HEK293 (cell line): ENCODE results near the gene CDC37L1.

Source experiments
- CTCF ChIA-PET: fragments of 350-600 bp; formaldehyde crosslinking; extraction: SDS; loops from one replicate; lab custom pipeline; 2021; ENCODE audit warnings: antibody characterized with exemption; lab: Yijun Ruan, JAX
- POLR2A ChIA-PET: fragments of 300-600 bp; formaldehyde crosslinking; extraction: SDS; loops from one replicate; lab custom pipeline; 2020; ENCODE audit warnings: antibody characterized with exemption, inconsistent platforms; lab: Yijun Ruan, JAX
- H3K27ac ChIP-seq: fragments of 200-500 bp; sonication (Bioruptor generic); 2 replicates; pipeline ENCODE4 v1.5.1; 2014; ENCODE audit warnings: low read depth, low read length, control low read depth, inconsistent platforms; ENCODE audit errors: extremely low read depth
- H3K36me3 ChIP-seq, 2 experiments: fragments of 200-500 bp in 1 of 2; sonication (Bioruptor generic) in 1 of 2; 1 replicate in 1 of 2; 2 replicates in 1 of 2; pipeline ENCODE4 v1.5.1; 2014 to 2017; ENCODE audit warnings: inconsistent platforms in 2 of 2, low read length in 2 of 2; ENCODE audit not compliant: control insufficient read depth in 2 of 2, insufficient read depth in 1 of 2
- H3K4me1 ChIP-seq: fragments of 200-500 bp; sonication (Bioruptor generic); 2 replicates; pipeline ENCODE4 v1.5.1; 2014; ENCODE audit warnings: mild to moderate bottlenecking, low read length, inconsistent platforms; ENCODE audit not compliant: control insufficient read depth, insufficient read depth
- H3K4me3 ChIP-seq: 2 replicates; pipeline ENCODE4 v1.5.1; 2011; ENCODE audit warnings: low read depth, mild to moderate bottlenecking, control low read depth, low read length, moderate library complexity
- H3K9me3 ChIP-seq: fragments of 200-500 bp; sonication (Bioruptor generic); 2 replicates; pipeline ENCODE4 v1.5.1; 2014; ENCODE audit warnings: low read depth, low read length, inconsistent platforms; ENCODE audit not compliant: control insufficient read depth, insufficient read depth
- HOXC10 ChIP-seq: sonication (generic); formaldehyde crosslinking; IDR thresholded peaks from 2 replicates; pipeline ENCODE4 v1.8.1; 2023; ENCODE audit warnings: mild to moderate bottlenecking, missing genetic modification reagents
- KLF7 ChIP-seq: fragments of 450-650 bp; formaldehyde crosslinking; IDR thresholded peaks from 2 replicates; pipeline ENCODE4 v1.5.1; 2016; ENCODE audit warnings: missing biosample characterization, missing genetic modification characterization, borderline replicate concordance
- SALL2 ChIP-seq: fragments of 450-650 bp; formaldehyde crosslinking; IDR thresholded peaks from 2 replicates; pipeline ENCODE4 v1.5.0; 2017; ENCODE audit warnings: missing biosample characterization, mild to moderate bottlenecking, missing genetic modification characterization, borderline replicate concordance
- SCRT1 ChIP-seq: fragments of 450-650 bp; formaldehyde crosslinking; IDR thresholded peaks from 2 replicates; pipeline ENCODE4 v1.5.1; 2016; ENCODE audit warnings: missing biosample characterization, missing genetic modification characterization, borderline replicate concordance
- SCRT2 ChIP-seq: fragments of 450-650 bp; formaldehyde crosslinking; IDR thresholded peaks from 2 replicates; pipeline ENCODE4 v1.5.1; 2016; ENCODE audit warnings: missing biosample characterization, missing genetic modification characterization
- ZBTB11 ChIP-seq: fragments of 450-650 bp; formaldehyde crosslinking; conservative IDR thresholded peaks from 2 replicates; pipeline ENCODE4 v1.5.1; 2016; ENCODE audit warnings: low read depth, missing biosample characterization, missing genetic modification characterization
- ZBTB8A ChIP-seq: fragments of 450-650 bp; formaldehyde crosslinking; IDR thresholded peaks from 2 replicates; pipeline ENCODE4 v1.5.1; 2016; ENCODE audit warnings: missing biosample characterization, missing genetic modification characterization
- ZEB2 ChIP-seq: fragments of 450-650 bp; formaldehyde crosslinking; IDR thresholded peaks from 2 replicates; pipeline ENCODE4 v1.5.1; 2016; ENCODE audit warnings: missing biosample characterization, missing genetic modification characterization
- ZNF133 ChIP-seq: fragments of 450-650 bp; formaldehyde crosslinking; IDR thresholded peaks from 2 replicates; pipeline ENCODE4 v1.5.1; 2016; ENCODE audit warnings: missing biosample characterization, missing genetic modification characterization
- ZNF221 ChIP-seq: fragments of 450-650 bp; formaldehyde crosslinking; IDR thresholded peaks from 2 replicates; pipeline ENCODE4 v1.5.1; 2017; ENCODE audit warnings: missing biosample characterization, missing genetic modification characterization, borderline replicate concordance
- ZNF248 ChIP-seq: fragments of 450-650 bp; formaldehyde crosslinking; IDR thresholded peaks from 2 replicates; pipeline ENCODE4 v1.5.1; 2017; ENCODE audit warnings: missing biosample characterization, missing genetic modification characterization
- ZNF266 ChIP-seq: fragments of 450-650 bp; formaldehyde crosslinking; IDR thresholded peaks from 2 replicates; pipeline ENCODE4 v1.5.1; 2016; ENCODE audit warnings: missing biosample characterization, missing genetic modification characterization, low read depth
- ZNF391 ChIP-seq: fragments of 450-650 bp; formaldehyde crosslinking; IDR thresholded peaks from 2 replicates; pipeline ENCODE4 v1.5.1; 2016; ENCODE audit warnings: low read depth, missing biosample characterization, missing genetic modification characterization, borderline replicate concordance
- ZNF514 ChIP-seq: fragments of 450-650 bp; formaldehyde crosslinking; IDR thresholded peaks from 2 replicates; pipeline ENCODE4 v1.5.1; 2016; ENCODE audit warnings: missing biosample characterization, missing genetic modification characterization
- ZNF558 ChIP-seq: fragments of 450-650 bp; formaldehyde crosslinking; IDR thresholded peaks from 2 replicates; pipeline ENCODE4 v1.5.1; 2016; ENCODE audit warnings: missing biosample characterization, missing genetic modification characterization
- ZNF624 ChIP-seq: fragments of 450-650 bp; formaldehyde crosslinking; IDR thresholded peaks from 2 replicates; pipeline ENCODE4 v1.5.1; 2017; ENCODE audit warnings: missing biosample characterization, missing genetic modification characterization
- TF ChIP-seq, protein P1 (sequence below): fragments of 450-650 bp; formaldehyde crosslinking; IDR thresholded peaks from 2 replicates; pipeline ENCODE4 v1.5.1; 2016; ENCODE audit warnings: missing biosample characterization, missing genetic modification characterization
- TF ChIP-seq, protein P2 (sequence below): fragments of 450-650 bp; formaldehyde crosslinking; IDR thresholded peaks from 2 replicates; pipeline ENCODE4 v1.5.1; 2016; ENCODE audit warnings: missing biosample characterization, missing genetic modification characterization
- TF ChIP-seq, protein P3 (sequence below): fragments of 450-650 bp; formaldehyde crosslinking; IDR thresholded peaks from 2 replicates; pipeline ENCODE4 v1.5.1; 2016; ENCODE audit warnings: missing biosample characterization, missing genetic modification characterization
- TF ChIP-seq, protein P4 (sequence below): fragments of 450-650 bp; formaldehyde crosslinking; IDR thresholded peaks from 2 replicates; pipeline ENCODE4 v1.5.1; 2016; ENCODE audit warnings: missing biosample characterization, missing genetic modification characterization
- TF ChIP-seq, protein P5 (sequence below): fragments of 450-650 bp; formaldehyde crosslinking; IDR thresholded peaks from 2 replicates; pipeline ENCODE4 v1.5.1; 2016; ENCODE audit warnings: missing biosample characterization, missing genetic modification characterization

CDC37L1 gene

DNA sequence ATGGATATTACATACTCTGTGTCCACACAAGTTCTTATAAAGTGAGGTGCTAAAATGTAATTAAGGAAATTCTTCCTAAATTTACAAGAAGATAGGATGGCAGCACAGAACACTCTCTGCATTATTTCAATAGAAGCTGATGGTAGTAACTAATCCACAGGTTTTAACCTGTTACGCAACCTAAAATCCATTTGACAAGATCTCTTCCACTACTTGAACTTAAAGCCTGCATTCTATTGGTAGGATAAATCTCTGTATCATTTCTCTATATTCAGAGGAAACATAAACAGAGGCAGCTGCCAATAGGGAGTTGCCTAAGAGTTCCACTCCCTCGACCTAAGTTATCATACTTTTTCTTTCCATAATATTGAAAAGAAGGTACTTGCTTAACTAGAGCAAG is 21.6 kb downstream of the CDC37L1 start:
- CTCF ChIA-PET, result interaction anchor here (1.2 kb wide), 1 partner anchor 47 kb away, joined by 3 read pairs; no protein-coding TSS in a partner anchor
- H3K27ac ChIP-seq, result no peak overlapping the region
- POLR2A ChIA-PET, result interaction anchor here (1.1 kb wide), 1 partner anchor 16 kb away, joined by 3 read pairs; no protein-coding TSS in a partner anchor
- H3K9me3 ChIP-seq, result no peaks in the 10 kb centered on the region
- H3K36me3 ChIP-seq, result peaks cover 0 to 49% of the 10 kb centered on the region in 2 experiments; a peak in 2 of 3 replicates
- H3K4me3 ChIP-seq, result no peak overlapping the region
- no peaks in the 10 kb centered on the region for H3K4me1 ChIP-seq
- TF ChIP-seq, protein P1, sequence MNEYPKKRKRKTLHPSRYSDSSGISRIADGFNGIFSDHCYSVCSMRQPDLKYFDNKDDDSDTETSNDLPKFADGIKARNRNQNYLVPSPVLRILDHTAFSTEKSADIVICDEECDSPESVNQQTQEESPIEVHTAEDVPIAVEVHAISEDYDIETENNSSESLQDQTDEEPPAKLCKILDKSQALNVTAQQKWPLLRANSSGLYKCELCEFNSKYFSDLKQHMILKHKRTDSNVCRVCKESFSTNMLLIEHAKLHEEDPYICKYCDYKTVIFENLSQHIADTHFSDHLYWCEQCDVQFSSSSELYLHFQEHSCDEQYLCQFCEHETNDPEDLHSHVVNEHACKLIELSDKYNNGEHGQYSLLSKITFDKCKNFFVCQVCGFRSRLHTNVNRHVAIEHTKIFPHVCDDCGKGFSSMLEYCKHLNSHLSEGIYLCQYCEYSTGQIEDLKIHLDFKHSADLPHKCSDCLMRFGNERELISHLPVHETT (tag by site-specific recombination), result no peak
- TF ChIP-seq, protein P2, sequence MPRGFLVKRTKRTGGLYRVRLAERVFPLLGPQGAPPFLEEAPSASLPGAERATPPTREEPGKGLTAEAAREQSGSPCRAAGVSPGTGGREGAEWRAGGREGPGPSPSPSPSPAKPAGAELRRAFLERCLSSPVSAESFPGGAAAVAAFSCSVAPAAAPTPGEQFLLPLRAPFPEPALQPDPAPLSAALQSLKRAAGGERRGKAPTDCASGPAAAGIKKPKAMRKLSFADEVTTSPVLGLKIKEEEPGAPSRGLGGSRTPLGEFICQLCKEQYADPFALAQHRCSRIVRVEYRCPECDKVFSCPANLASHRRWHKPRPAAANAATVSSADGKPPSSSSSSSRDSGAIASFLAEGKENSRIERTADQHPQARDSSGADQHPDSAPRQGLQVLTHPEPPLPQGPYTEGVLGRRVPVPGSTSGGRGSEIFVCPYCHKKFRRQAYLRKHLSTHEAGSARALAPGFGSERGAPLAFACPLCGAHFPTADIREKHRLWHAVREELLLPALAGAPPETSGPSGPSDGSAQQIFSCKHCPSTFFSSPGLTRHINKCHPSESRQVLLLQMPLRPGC, result no peak
- TF ChIP-seq HOXC10 (CRISPR knock-in tag), result no peak
- no peak for TF ChIP-seq ZNF248
- TF ChIP-seq ZEB2 (tag by site-specific recombination), result no peak
- TF ChIP-seq, protein P3, sequence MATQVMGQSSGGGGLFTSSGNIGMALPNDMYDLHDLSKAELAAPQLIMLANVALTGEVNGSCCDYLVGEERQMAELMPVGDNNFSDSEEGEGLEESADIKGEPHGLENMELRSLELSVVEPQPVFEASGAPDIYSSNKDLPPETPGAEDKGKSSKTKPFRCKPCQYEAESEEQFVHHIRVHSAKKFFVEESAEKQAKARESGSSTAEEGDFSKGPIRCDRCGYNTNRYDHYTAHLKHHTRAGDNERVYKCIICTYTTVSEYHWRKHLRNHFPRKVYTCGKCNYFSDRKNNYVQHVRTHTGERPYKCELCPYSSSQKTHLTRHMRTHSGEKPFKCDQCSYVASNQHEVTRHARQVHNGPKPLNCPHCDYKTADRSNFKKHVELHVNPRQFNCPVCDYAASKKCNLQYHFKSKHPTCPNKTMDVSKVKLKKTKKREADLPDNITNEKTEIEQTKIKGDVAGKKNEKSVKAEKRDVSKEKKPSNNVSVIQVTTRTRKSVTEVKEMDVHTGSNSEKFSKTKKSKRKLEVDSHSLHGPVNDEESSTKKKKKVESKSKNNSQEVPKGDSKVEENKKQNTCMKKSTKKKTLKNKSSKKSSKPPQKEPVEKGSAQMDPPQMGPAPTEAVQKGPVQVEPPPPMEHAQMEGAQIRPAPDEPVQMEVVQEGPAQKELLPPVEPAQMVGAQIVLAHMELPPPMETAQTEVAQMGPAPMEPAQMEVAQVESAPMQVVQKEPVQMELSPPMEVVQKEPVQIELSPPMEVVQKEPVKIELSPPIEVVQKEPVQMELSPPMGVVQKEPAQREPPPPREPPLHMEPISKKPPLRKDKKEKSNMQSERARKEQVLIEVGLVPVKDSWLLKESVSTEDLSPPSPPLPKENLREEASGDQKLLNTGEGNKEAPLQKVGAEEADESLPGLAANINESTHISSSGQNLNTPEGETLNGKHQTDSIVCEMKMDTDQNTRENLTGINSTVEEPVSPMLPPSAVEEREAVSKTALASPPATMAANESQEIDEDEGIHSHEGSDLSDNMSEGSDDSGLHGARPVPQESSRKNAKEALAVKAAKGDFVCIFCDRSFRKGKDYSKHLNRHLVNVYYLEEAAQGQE (tag by site-specific recombination), result no peak
- TF ChIP-seq, protein P4, sequence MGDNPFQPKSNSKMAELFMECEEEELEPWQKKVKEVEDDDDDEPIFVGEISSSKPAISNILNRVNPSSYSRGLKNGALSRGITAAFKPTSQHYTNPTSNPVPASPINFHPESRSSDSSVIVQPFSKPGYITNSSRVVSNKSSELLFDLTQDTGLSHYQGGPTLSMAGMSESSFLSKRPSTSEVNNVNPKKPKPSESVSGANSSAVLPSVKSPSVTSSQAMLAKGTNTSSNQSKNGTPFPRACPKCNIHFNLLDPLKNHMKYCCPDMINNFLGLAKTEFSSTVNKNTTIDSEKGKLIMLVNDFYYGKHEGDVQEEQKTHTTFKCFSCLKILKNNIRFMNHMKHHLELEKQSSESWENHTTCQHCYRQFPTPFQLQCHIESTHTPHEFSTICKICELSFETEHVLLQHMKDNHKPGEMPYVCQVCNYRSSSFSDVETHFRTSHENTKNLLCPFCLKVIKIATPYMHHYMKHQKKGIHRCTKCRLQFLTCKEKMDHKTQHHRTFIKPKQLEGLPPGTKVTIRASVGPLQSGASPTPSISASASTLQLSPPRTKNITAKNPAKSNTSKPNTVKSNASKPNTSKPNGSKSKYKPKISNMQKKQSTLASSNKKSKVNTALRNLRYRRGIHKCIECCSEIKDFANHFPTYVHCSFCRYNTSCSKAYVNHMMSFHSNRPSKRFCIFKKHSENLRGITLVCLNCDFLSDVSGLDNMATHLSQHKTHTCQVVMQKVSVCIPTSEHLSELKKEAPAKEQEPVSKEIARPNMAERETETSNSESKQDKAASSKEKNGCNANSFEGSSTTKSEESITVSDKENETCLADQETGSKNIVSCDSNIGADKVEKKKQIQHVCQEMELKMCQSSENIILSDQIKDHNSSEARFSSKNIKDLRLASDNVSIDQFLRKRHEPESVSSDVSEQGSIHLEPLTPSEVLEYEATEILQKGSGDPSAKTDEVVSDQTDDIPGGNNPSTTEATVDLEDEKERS, result no peak
- TF ChIP-seq ZBTB8A (tag by site-specific recombination), result no peak
- no peak for TF ChIP-seq SALL2 (tag by site-specific recombination)
- TF ChIP-seq ZNF624 (tag by site-specific recombination), result no peak
- 0 out of 2 replicates have a peak, but pooled peaks have one; percentile 19 for TF ChIP-seq ZNF558 (tag by site-specific recombination)
- peak; percentile 52; the same call in 1 of the 2 replicates for TF ChIP-seq SCRT1 (tag by site-specific recombination)
- TF ChIP-seq ZNF133 (tag by site-specific recombination), result no peak
- no peak for TF ChIP-seq ZNF221 (tag by site-specific recombination)
- TF ChIP-seq, protein P5, sequence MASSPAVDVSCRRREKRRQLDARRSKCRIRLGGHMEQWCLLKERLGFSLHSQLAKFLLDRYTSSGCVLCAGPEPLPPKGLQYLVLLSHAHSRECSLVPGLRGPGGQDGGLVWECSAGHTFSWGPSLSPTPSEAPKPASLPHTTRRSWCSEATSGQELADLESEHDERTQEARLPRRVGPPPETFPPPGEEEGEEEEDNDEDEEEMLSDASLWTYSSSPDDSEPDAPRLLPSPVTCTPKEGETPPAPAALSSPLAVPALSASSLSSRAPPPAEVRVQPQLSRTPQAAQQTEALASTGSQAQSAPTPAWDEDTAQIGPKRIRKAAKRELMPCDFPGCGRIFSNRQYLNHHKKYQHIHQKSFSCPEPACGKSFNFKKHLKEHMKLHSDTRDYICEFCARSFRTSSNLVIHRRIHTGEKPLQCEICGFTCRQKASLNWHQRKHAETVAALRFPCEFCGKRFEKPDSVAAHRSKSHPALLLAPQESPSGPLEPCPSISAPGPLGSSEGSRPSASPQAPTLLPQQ (tag by site-specific recombination), result no peak
- TF ChIP-seq SCRT2, result peak; percentile 58
- TF ChIP-seq ZNF391 (tag by site-specific recombination), result no peak
- TF ChIP-seq ZBTB11 (tag by site-specific recombination), result no peak
- no peak for TF ChIP-seq KLF7 (tag by site-specific recombination)
- no peak for TF ChIP-seq ZNF266 (tag by site-specific recombination)
- no peak for TF ChIP-seq ZNF514 (tag by site-specific recombination)
